NCI-H82 (cell line): ENCODE data around the gene CLBA1.

Experiments
- DNase-seq: peaks from one replicate; lab custom pipeline; 2025; lab: John Stamatoyannopoulos, UW

Gene CLBA1

DNA sequence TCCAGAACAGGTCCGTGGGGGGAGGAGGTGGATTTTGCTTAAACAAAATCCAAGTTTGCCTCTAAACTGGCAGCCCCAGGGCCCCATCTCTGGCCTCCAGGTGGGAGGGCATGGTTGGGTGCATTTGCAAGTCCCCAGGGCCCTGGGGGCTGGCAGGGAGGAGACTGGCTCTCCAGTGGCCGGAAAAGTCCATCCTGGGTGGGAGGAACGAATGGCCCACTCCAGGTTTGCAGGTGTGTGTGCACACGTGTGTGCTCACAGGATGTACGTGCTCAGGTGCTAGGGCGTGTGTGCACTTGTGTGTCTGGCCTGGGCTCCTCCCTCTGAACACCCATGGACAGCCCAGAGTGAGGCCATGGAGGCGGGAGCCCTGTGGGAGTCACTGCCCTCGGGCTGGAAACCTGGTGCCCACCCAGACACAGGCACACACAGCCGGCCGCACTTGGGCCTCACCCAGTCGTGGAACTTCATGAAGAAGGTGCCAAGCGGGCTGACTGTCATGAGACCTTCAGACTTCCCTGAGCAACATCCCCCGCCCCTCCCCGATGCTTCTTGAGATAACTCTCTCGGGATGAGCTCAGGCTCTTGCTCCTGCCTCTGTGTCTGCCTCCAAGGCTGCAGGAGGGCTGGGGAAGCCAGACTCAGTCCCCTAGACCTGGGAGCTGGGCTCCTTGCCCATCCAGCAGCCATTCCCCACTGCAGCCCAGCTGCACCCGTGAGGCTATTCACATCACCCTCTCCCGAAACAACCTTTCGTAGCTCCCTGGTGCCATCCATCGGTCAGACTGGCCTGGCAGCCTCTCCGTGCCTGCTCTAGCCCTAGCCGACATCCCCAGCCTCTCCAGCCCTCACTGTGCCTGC is 16.8 kb upstream of the CLBA1 start:
- DNase-seq = peak; percentile 16

DNA sequence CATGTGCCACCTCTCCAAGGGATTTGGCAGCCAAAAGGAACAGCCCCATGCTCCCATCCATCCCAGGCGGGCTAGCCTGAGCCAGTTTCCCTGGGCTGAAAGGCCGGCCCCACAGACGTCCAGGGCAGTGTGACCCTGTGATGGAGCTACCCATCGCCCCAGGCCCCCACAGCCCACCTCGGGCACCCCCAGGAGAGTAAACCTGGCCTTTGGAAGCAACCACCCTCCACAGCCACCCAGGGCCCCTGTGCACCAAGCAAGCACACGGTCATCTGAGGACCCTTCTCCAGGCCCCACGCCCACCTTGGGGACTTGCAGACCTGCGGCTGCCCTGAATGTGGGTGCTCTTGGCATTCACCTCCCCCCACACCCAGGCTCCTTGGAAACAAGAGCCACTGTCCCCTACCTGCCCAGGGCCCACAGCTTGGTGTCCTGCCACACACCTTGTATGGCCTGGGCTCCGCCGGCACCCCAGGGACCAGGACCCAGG is 15.8 kb upstream of the CLBA1 start:
- no peak for DNase-seq

DNA sequence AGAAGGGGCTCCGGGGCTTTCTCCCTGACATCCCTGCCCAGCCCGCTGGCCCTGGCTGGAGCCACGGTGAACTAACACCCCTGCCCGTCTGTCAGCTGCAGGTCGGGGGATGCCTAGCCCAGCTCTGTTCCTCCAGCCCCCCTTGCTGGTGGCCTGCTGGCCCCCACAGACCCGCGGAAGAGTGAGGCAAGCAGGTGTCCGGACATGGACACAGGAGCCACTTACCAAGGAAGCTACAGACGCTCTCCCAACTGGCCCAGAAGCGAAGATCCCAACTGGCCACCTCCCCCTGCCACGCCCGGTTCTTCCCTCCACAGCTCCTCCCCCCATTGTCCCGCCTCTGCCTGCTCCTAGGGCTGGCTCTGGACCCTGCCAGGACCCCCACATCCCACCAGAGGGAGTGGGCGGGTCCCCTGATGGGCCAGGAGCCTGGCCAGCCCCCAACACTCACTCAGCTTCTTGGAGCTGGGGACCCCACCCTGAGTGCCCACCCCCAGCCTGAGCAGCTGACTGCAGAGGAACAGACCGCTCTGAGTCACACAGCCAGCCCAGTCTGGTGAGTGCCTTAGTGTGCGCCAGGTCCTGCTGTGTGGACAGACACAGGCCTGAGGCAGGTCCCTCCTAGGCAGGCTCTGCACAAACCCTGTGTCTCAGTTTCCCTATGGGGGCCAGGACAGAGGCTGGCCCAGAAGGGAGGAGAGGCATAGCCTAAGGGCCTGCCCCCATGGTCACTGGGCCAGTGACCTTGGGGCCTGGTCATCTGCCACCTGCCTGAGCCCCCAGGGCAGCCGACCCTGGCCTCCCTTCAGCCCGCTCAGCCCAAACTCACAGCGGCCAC is 15.1 kb upstream of the CLBA1 start:
- no peak for DNase-seq

DNA sequence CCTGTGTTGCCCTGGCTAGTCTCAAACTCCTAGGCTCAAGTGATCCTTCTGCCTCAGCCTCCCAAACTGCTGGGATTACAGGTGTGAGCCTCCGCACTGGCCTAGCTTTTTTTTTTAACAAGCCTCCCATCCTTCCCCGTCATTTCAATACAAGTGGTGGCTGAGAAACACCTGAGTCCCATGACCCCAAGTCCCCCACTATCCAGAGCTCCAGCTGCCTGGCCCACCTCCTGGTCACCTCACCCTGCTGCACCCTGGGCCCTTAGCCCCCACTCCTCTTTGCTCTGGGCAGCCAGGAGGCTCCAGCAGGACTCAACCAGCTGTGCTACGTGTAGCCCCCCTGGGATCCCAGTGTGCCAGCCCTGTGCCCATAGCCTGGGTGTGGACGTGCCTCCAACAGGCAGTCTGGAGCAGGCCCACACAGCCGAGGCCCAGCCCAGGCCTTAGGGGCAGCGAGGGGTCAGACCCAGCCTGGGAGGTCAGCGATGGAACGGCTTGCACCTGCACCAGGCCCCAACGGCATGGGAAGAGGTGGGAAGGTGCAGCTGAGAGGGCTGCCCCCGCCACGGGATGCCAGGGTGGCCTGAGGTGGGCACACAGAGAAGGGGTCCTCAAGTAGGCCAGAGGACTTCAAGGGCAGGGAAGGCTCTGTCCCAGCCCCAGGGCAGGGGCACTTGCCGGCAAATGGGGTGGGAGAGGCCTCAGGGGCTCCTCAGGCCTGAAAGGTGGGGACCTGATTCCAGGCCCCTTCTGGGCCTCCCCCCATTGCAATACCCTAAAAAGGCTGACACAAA is 13.9 kb upstream of the CLBA1 start:
- DNase-seq = no peak

DNA sequence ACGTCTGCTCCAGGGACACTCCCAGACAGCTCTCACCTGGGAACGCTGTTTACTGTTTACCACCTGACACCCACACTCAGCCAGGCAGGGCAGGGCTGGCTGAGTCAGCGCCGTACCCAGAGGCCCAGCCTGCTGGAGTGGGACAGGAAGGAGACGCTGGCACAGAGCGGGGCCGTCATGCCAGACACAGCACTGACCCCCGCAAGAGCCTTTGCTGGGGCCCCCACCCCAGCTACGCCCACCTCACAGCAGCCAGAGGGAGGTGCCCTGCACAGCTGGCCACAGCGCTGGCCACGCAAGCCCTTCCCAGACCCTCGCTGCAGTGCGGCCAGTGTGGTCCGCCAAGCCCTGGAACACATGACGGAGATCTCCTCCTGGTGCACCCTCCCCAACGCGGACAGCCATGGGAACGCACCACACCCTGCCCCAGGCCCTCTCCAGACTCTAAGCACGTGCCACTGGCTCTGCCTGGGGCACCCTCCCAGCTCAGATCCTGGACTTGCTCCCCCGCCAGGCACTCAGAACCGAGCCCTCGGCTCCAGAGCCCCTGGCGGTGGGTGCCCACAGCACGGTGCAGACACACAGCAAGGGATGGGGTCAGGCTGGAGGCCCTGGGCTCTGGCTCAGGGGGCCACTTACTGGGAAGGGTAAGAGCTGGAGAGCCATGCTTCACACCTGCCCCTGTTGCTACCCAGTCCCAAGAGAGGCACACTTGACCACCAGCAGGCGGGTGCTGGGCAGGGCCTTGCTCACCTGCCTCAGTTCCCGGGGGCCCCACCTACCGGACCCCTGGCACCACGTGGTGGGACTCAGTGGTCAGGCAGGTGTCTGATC is 13.1 kb upstream of the CLBA1 start:
- DNase-seq = no peak

DNA sequence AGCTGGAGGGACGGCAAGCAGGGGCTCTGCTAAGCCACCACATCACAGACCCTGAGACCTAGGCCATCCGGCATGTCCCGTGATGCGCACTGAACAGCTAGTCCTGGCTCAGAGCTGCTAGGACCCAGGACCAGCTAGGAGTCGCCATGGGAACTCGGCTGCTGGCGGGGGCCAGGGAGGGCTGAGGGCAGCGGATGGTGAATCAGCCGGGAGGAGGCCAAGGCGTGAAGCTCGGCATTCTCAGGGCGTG is 12.5 kb upstream of the CLBA1 start:
- no peak for DNase-seq

DNA sequence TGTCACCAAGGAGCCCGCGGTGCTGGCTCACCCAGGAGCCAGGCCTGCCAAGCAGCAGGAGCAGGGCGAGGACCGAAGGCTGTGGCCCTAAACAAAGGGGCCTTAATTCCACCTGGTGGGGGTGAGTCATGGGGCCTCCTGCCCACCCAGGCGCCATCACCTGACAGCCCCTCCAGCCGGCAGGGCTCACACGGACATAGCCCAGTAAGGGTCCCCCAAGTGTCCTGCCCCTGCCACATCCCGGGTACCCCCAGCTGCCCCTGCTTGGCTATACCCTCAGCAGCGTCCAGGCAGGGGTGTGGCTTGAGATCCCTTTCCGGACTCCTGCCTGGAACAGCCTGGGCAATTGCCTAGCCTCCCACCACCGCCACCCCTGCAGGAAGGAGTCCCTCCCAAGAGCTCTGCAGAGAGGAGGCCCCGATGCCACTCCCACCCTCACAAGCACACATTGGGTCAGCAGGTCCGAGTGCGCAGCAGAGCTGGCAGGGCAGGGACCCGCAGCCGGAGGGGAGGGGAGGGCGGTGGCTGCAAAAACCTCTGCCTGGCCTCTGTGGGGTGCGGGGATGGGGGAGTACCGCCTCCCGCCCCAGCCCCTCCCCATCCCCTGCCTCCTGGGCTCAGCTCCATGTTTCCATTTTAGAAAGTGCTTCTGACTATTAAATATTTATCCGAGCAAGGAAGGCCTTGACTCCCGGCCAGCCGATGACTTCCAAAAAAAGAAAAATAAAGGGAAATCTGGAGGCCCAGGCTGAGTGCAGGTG is 12.0 kb upstream of the CLBA1 start:
- DNase-seq = no peak

DNA sequence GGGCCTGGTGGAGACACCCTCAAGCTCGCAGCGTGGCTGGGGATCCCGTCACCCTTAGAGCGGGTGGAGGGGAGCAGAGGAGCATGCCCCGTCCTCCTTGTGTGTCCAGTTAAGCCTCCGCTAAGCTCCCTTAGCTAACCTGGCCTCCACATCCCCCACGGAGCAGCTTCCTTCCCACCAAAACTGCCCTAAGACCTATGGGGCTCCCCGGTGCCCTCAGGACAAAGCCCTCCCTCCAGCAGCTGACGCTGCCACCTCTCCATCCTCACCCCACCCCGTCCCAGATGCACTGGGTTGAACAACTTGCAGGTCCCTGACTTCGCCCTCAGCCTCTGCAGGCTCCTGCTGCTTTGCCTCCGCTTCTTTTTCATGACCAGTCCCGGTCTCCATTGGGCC is 11.4 kb upstream of the CLBA1 start:
- no peak for DNase-seq

DNA sequence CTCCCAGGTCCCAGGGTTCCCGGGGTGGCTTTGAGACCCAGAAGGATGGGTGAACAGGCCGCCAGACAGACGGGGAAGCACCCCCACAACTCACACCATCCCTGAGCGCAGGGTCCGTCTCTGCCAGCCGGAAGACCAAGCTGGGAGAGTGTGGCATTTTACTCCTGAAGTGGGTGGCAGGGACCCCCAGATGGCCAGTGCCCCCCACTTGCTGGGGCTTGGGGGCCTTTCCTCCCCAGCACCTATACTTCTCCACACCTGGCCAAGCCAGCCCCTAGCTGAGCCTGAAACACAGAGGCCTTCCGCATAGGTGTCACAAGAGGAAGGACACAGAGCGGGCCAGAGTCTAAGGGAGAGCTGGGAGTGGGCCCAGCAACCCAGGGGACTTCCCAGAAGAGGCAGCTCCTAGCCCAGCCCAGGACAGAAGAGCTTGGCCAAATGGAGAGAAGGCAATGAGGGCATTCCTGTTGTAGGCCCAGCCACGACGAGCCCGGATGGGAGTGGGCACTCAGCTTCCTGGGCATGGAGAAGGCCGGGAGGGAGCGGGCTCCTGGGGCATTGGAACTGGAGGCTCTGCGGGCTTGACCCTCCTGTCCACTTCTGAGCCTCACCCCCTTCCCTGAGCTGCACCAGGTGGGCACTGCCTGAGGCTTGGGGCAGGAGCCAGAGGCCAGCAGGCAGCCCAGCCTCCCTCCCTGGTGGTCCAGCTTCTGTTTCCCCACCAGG is 10.8 kb upstream of the CLBA1 start:
- DNase-seq = no peak

DNA sequence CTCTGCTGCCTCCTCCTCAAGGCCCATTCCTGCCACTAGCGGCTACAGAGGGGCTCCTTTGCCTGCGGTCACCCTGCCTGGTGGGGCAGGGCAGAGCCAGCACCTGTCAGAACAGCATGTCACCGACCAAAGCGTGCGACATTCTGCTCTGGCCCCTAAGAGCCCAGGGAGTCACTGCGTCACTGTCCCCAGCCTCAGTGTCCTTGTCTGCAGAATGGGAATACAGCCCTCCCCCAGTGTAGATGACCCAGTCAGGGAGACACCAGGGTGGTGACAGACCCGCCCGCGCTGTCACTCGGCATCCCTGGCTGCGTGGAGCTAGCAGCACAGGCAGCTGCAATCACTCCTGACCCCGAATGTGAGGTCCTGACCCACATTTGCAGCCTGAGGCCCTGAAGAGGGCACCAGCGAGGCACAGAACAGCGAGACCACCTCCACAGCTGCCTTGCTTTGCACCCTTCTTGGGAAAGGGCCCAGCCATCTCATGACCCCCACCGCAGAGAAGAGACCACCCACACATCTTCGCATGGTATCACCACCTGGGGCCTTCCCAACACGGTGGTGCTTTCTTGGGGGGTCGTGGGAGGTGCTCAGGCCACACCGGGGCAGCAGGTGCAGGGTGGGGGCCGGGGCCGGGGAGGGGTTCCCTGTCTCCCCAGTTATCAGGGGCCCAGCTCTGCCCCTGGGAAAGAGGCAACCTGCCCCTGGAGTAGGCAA is 9.9 kb upstream of the CLBA1 start:
- DNase-seq = peak; percentile 29

DNA sequence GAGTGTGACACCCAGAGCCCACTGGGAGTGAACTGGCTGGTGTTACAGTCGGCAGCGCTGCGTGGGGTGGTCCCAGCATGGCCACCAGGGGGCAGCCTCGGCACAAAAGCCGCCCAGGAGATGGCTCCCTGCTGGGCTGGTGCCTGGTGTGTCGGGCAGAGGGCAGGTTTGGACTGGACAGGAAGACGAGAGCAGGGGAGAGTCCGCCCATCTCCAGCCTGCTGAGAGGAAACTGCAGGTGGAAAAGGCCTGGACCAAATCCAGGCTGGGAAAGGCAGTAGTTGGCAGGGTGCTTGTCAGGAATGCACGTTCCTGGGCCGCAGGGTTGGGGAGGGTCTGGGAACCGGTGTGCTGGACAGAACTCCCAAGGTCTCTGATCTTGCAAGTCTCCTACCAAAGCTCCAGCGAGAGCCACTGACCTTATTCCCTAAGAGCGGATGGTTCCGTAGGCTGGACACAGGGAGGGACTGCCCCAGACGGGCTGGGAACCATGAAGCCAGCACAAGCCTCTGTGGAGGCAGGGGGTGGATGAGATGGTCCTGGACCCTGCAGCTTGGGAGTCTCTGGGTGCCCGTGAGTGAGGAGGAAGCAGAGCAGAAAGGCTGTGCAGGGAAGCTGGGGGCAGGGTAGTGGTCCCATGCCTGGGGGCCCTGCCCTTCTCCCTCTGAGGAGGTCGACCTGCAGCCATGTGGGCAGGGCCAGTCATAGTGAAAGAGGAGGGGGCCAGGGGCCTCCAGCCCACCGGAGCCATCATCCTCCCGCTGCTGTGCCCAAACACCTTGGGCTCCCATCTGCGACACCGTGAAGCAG is 9.2 kb upstream of the CLBA1 start:
- DNase-seq = peak; percentile 80

DNA sequence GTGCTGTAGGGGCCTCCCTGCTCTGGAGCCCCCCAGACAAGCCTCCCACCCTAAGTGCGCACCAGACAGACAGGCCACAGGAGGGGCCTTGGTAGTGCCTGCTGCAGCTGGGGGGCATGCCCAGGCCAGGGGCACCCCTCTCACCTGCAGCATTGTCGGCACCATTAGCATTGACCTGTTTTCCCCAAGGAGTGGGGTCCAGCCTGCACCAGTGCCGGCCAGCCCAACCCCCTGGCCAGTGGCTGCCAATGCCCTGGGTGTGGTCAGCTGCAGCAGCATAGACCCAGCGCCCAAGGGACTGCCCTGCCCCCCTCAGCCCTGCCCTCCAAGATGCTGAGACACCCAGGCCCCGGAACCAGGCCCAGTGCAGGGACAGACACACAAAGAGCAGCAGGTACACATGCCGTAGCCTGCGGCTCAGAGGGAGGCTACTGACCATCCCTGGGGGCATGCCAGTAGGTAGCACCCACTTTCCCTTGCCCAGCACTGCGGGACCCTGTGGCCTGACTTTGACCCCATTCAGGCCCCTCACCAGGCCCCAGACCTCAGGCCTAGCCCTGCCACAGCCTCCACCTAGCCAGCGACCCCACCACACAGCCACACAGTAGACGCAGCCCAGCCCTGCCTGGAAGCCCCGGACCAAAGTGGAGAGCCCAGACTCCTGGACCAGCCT is 8.4 kb upstream of the CLBA1 start:
- no peak for DNase-seq

DNA sequence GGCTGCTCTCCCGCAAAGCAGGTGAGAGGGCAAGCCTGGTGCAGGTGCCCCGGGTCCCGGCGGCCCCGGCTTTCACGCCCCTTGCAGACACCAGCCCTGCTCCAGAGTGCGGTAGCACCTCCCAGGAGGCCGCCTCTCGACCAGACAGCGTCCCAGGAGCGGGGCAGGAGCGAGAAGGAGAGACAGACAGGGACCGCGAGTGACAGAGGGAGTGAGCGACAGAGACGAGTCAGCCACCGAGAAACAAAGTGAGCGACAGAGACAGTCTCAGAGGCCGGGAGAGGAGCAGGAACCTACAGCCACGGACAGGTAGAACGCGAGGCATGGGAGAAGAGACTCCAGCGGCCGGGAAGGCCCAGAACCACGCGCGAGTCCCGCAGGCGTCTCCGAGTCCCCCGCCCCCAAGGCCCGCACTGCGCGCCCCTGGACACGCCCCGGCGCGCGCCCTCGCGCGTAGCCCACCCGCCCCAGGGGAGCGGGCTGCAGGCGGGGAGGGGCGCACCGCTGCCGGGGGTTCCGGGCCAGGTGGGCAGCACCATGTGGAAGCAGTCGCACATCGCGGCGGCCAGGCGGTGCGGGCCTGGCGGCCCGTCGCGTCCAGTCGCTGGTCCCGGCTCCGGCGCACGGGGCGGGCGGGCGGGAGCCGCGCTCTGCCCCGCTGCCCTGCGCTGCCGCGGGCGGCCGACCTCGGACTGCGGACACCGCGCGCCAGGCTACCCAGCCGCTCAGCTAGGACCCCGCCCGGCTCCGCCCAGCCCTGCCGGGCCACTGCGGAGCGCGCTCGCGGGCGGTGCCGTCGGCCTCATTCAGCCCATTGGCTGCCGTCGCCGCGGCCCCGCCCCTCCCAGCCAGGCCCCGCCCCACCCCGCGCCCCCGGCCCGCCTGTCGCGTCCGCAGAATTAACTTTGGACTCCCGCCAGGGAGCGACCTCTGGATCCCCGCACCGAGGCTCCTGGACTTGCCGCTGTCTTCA is 7.6 kb upstream of the CLBA1 start, which contains the start of gene AHNAK2:
AHNAK2 (minus strand) TSS at position 694 of the 973 bp plus-strand sequence; CDS start at position 557, 137 bp downstream.
- DNase-seq = peak; percentile 89

DNA sequence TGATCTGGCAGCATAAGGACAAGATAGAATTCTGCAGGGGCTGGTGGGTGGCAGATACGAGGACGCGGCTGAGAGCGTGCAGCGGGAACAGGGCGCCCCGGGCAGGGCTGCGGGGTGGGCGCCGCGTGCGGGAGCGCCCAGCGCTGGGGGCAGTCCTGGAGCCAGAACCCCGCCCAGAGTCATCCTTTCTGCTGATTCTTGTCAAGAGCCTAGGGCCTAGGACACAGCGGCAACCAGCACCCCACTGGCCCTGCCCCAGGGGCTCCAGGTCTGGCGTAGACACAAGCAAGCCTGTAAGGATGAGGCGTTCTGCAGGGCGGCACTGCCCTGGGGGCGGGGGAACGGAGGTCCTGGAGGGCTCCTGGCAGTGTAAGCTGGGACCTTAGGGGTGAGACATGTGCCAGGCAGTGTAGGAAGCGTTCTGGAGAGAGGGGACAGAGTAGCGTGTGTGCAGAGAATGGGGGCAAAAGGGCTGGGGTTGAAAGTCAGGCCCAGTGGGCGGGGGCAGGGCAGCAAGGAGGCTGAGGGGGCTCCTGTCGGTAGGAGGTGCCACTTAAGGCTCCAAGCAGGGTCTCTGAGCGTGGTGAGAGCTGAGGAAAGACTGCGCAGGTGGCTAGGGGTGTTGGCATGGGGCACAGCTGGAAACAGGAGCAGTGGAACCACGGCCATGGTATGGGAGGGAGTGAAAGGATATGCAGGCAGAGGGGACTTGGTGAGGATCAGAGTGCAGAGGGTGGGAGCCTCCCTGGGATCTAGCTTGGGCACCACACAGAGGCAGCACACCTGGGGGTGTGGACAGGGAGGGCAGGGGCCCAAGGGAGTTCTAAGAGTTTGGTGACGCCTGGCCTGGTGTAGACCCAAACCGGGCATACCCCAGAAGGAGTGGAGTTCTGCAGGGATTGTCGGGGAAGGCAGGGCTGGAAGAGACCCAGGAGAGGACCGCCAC is 6.6 kb upstream of the CLBA1 start:
- no peak for DNase-seq

DNA sequence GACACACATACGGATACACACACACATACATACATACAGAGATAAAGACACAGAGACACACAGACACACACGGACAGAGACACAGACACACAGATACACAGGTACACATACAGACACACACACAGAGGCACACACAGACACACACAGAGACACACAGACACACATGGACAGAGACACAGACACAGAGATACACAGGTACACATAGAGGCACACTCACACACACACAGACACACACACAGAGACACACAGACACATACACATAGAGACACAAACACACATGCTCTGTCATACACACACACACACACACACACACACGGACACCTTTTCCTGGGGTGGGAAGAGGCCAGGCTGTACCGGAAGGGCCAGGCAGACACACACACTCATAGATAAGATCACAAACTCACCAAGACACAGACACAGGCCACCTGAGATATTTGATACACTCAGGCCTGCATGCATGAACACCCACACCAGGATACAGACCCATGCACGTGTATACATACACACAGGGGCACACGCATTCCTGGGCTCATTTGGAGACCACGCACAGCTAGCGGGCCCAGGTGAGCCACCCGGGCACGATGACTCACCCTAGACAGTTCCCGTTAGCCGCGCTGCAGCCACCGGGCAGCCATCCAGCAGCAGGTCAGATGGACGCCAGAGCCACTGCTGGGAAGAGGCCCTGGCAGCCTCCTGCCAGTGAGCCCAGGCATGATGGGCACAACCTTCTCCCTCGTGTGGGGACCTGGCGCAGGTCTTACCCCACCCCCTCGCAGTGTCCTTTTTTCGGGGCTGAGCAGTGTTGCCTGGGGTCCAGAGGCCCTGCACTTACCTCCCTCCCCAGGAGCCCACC is 5.6 kb upstream of the CLBA1 start:
- no peak for DNase-seq
